ENCODE measurements around the gene ECHDC3.

ECHDC3 gene

GRCh38 chr10:11698691-11699549 lies 43.3 kb upstream of the ECHDC3 start:
- H3K9me3 ChIP-seq (ENCODE audit: insufficient read depth, low read length), result no peaks in the 10 kb centered on the region
- peaks cover 45% of the 10 kb centered on the region for H3K27me3 ChIP-seq (ENCODE audit: low read depth, low read length)
- peak overlapping the region; percentile 41; the same call in 1 of the 2 replicates for H3K4me3 ChIP-seq (ENCODE audit: low read length)
- H3K79me2 ChIP-seq (ENCODE audit: low read length), result no peaks in the 10 kb centered on the region
- TF ChIP-seq CTCF (IDR thresholded peaks at IDR 0.05; ENCODE audit: low read depth, low read length) (no peak), EZH2phosphoT487 (IDR thresholded peaks at IDR 0.05; ENCODE audit: low read depth) (0 out of 2 replicates have a peak, but pooled peaks have one; percentile 68)
- no peaks in the 10 kb centered on the region for H3K36me3 ChIP-seq (replicated peaks; ENCODE audit: low read depth, low read length)
- H4K20me1 ChIP-seq (ENCODE audit: insufficient read depth, low read length), result peaks cover 4% of the 10 kb centered on the region; the same call in 1 of the 2 replicates
- no peak overlapping the region for H2AFZ ChIP-seq (ENCODE audit: low read depth, low read length)
- H3K27ac ChIP-seq (ENCODE audit: low read length), result peak overlapping the region; percentile 81
- H3K4me2 ChIP-seq (ENCODE audit: low read length), result peak overlapping the region; percentile 74
- peaks cover 43% of the 10 kb centered on the region for H3K4me1 ChIP-seq (ENCODE audit: low read length)
- H3K9ac ChIP-seq (ENCODE audit: low read length), result peak overlapping the region; percentile 4; the same call in 1 of the 2 replicates

GRCh38 chr10:11699550-11700097 lies 42.6 kb upstream of the ECHDC3 start:
- H3K27ac ChIP-seq (ENCODE audit: low read length), result peak overlapping the region; percentile 63
- H3K79me2 ChIP-seq (ENCODE audit: low read length), result no peaks in the 10 kb centered on the region
- no peak overlapping the region for H2AFZ ChIP-seq (ENCODE audit: low read depth, low read length)
- no peaks in the 10 kb centered on the region for H3K36me3 ChIP-seq (replicated peaks; ENCODE audit: low read depth, low read length)
- 0 out of 2 replicates have a peak overlapping the region, but pooled peaks have one; percentile 22 for H3K4me3 ChIP-seq (ENCODE audit: low read length)
- peaks cover 4% of the 10 kb centered on the region; the same call in 1 of the 2 replicates for H4K20me1 ChIP-seq (ENCODE audit: insufficient read depth, low read length)
- H3K4me1 ChIP-seq (ENCODE audit: low read length), result peaks cover 43% of the 10 kb centered on the region
- H3K9me3 ChIP-seq (ENCODE audit: insufficient read depth, low read length), result no peaks in the 10 kb centered on the region
- H3K27me3 ChIP-seq (ENCODE audit: low read depth, low read length), result peaks cover 52% of the 10 kb centered on the region
- no peak overlapping the region for H3K9ac ChIP-seq (ENCODE audit: low read length)
- peak overlapping the region; percentile 66 for H3K4me2 ChIP-seq (ENCODE audit: low read length)
- TF ChIP-seq CTCF (IDR thresholded peaks at IDR 0.05; ENCODE audit: low read depth, low read length) (no peak), EZH2phosphoT487 (IDR thresholded peaks at IDR 0.05; ENCODE audit: low read depth) (no peak)

DNA sequence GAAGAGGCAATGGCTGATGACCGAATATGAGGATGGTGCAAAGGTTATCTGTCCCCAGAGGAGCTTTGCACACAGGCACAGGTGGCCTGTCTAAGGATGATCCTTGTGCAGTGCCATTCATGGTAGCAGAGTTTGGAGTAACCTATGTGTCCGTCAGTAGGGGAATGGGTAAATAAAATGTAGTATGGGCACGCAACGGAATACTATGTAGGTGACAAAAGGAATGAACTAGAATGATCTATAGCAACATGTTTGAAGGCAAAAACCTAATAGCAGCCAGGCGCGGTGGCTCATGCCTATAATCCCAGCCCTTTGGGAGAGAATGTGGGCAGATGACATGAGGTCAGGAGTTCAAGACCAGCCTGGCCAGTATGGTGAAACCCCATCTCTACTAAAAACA lies 41.6 kb upstream of the ECHDC3 start:
- Histone ChIP-seq H3K4me3 (ENCODE audit: low read length) (no peak overlapping the region), H3K27me3 (ENCODE audit: low read depth, low read length) (peaks cover 53% of the 10 kb centered on the region), H3K4me1 (ENCODE audit: low read length) (peaks cover 41% of the 10 kb centered on the region), H4K20me1 (ENCODE audit: insufficient read depth, low read length) (peaks cover 4% of the 10 kb centered on the region; the same call in 1 of the 2 replicates), H3K27ac (ENCODE audit: low read length) (no peak overlapping the region), H2AFZ (ENCODE audit: low read depth, low read length) (no peak overlapping the region), H3K79me2 (ENCODE audit: low read length) (no peaks in the 10 kb centered on the region), H3K9me3 (ENCODE audit: insufficient read depth, low read length) (no peaks in the 10 kb centered on the region), H3K4me2 (ENCODE audit: low read length) (no peak overlapping the region), H3K36me3 (replicated peaks; ENCODE audit: low read depth, low read length) (no peaks in the 10 kb centered on the region), H3K9ac (ENCODE audit: low read length) (no peak overlapping the region)
- TF ChIP-seq EZH2phosphoT487 (IDR thresholded peaks at IDR 0.05; ENCODE audit: low read depth) (no peak), CTCF (IDR thresholded peaks at IDR 0.05; ENCODE audit: low read depth, low read length) (no peak)

DNA sequence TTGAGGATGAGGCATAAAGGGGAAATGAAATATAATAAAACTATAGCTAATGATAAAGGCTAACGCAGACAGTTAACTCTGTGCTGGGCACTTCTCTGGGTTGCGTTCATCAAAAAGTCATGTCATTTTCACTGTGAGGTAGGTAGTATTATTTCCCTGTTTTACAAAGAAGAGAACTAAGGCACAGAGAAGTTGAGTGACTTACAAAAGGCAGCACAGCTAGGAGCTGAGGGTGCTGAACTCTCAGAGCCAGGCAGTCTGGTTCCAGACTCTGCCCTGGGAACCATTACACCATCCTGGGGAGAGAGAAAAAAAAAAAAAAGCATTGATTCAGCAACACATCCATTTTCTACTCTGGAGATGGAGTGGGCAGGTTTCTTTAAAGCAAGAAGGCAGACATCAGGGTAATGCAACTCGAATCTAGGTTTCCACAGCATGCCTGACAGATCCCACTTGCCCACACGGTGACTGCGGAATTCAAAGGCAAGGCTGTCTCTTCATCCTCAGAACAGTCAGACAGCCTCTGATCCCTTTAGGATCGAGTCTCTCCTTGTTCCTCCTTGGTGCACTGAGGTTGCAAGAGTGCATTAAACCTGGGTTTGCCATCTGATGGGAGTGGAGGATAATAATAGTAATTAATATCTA lies 40.6 kb upstream of the ECHDC3 start:
- Histone ChIP-seq H3K36me3 (replicated peaks; ENCODE audit: low read depth, low read length) (no peaks in the 10 kb centered on the region), H3K9me3 (ENCODE audit: insufficient read depth, low read length) (no peaks in the 10 kb centered on the region), H3K27me3 (ENCODE audit: low read depth, low read length) (peaks cover 54% of the 10 kb centered on the region), H3K27ac (ENCODE audit: low read length) (no peak overlapping the region), H3K4me1 (ENCODE audit: low read length) (peaks cover 33% of the 10 kb centered on the region), H4K20me1 (ENCODE audit: insufficient read depth, low read length) (peaks cover 4% of the 10 kb centered on the region; the same call in 1 of the 2 replicates), H2AFZ (ENCODE audit: low read depth, low read length) (no peak overlapping the region), H3K79me2 (ENCODE audit: low read length) (no peaks in the 10 kb centered on the region), H3K9ac (ENCODE audit: low read length) (no peak overlapping the region), H3K4me2 (ENCODE audit: low read length) (no peak overlapping the region), H3K4me3 (ENCODE audit: low read length) (no peak overlapping the region)
- TF ChIP-seq CTCF (IDR thresholded peaks at IDR 0.05; ENCODE audit: low read depth, low read length) (no peak), EZH2phosphoT487 (IDR thresholded peaks at IDR 0.05; ENCODE audit: low read depth) (no peak)

Data from OCI-LY3 (cell line).